Measurements from ENCODE around the gene IFT57.
"Not testable (repeated sequence)": the region's sequence is repeated elsewhere in the genome, so short reads cannot be mapped to it uniquely, and the experiment has no call there.

IFT57 gene, protein sequence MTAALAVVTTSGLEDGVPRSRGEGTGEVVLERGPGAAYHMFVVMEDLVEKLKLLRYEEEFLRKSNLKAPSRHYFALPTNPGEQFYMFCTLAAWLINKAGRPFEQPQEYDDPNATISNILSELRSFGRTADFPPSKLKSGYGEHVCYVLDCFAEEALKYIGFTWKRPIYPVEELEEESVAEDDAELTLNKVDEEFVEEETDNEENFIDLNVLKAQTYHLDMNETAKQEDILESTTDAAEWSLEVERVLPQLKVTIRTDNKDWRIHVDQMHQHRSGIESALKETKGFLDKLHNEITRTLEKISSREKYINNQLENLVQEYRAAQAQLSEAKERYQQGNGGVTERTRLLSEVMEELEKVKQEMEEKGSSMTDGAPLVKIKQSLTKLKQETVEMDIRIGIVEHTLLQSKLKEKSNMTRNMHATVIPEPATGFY

DNA sequence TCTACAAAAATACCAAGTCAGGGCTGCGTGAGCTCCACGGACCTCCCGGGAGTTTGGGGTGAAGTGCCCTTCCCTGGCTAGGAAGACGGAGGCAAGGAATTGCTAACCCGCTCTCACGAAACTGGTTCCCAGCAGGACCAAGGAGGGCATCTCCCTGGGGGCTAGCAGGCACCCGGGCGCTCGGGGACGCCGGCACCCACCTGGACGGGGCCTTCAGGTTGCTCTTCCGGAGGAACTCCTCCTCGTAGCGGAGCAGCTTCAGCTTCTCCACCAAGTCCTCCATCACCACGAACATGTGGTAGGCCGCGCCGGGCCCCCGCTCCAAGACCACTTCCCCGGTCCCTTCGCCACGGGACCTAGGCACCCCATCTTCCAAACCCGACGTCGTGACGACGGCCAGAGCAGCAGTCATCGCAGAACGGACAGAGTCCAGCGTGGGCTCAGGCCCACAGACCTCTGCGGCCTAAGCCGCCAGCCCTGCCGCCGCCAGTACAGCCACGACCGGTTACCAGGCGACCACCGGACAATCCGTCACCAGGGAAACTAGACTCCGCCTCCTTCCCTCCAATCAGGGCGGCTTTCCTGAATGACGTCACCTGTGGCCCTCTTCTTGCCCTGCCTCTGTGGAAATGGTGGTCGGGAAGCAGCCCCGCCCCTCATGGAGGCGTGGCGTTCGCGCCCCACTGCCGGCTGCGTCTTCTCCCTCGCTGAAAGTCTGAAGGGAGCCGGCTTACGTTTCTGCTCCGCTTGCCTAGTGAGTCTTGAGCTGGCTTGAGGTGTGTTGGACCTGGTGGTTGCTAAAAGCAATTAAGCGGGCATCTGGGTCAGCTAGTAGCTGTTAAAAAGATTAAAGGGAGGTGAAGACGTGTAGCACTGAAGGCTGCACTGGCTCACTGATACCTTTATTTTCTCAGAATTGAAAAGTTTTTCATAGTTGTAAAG lies at the start of gene IFT57:
TSS of gene IFT57 (minus strand) at position 514 of the 942 bp plus-strand sequence. CDS start at position 412, 102 bp downstream.
- peak; percentile 96 for DNase-seq

GRCh38 chr3:108271626-108272025 lies 49.4 kb upstream of the IFT57 start:
- no peak for DNase-seq

- not testable (repeated sequence) for DNase-seq
These were observed 46.0 kb upstream of the IFT57 start for GRCh38 chr3:108268235-108268634.

GRCh38 chr3:108264534-108265298 lies 42.5 kb upstream of the IFT57 start:
- DNase-seq: not testable (repeated sequence)

DNA sequence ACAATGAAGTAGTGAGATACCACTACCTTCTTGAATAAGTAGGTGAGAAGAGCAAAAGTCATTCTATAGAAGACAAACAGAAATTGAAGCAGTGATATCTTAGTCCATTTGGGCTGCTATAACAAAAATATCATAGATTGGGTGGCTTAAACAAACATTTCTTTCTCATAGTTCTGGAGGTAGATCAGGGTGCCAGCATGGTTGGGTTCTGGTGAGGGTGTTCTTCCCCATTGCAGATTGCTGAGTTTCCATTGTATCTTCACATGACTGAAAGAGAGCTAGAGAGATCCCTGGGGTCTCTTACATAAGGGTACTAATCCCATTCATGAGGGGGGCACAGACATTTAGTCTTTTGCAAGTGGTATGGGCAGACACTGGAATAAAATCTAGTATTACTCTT lies 32.9 kb upstream of the IFT57 start:
- no peak for DNase-seq

- DNase-seq: no peak
These were observed 29.6 kb upstream of the IFT57 start for GRCh38 chr3:108251844-108252243.

GRCh38 chr3:108251265-108251664 lies 29.0 kb upstream of the IFT57 start:
- no peak for DNase-seq

DNA sequence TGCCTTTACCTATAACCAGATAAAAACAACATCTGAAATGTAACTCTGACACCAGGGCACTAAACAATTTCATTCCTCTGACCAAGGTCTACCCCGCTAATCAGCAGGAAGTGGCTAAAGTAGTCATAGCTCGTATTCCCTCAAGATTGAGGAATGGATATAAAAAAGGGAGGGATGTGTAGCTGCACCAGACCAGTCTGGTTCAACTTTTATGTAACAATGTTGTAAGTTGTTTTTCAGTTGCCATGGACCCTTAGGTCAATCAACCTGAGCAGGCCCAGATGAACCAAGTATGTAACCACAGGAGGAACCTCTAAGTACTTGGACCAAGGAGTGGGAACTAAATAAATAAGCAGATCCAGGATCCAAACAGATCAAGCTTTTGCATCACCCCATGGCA lies 28.4 kb upstream of the IFT57 start:
- DNase-seq: no peak

- DNase-seq: no peak
These were observed 21.0 kb upstream of the IFT57 start for GRCh38 chr3:108243243-108243642.

- DNase-seq: no peak
These were observed 20.6 kb upstream of the IFT57 start for GRCh38 chr3:108242776-108243175.

- DNase-seq: no peak
These were observed 19.5 kb upstream of the IFT57 start for GRCh38 chr3:108241721-108242120.

DNA sequence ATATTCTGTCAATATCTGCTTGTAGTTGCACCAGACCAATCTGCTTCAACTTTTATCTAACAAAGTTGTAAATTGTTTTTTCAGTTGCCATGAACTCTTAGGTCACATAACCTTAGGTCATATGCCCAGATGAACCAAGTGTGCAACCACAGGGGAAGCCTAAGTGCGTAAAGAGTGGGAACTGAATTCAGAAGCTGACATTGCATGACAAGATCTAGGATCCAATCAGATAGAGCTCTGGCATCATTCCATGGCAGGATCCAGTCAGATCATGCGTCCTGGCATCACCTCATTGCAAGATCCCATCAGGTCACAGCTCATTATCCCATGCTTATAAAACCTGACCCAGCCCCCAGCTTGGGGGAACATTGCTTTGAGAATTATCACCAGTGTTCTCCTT lies 18.9 kb upstream of the IFT57 start:
- DNase-seq: no peak

DNA sequence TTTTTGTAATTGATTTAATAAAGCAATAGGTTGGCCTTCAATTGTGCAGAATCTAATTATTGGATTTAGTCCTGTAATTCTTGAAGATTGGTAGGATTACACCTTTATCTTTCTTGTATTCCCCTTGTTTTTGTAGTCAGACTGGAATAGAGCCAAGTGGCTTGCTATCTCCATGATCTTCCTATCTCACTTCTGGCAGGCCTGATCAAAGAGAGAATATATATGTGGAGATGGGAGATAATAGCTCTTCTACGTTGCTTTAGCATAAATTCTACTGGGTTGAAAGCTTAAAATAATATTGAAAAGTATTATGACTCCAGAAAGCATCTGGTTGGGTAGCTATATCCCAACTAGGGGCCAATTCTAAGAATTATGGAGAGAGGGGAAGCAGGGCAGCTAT lies 16.9 kb upstream of the IFT57 start:
- DNase-seq: no peak

DNA sequence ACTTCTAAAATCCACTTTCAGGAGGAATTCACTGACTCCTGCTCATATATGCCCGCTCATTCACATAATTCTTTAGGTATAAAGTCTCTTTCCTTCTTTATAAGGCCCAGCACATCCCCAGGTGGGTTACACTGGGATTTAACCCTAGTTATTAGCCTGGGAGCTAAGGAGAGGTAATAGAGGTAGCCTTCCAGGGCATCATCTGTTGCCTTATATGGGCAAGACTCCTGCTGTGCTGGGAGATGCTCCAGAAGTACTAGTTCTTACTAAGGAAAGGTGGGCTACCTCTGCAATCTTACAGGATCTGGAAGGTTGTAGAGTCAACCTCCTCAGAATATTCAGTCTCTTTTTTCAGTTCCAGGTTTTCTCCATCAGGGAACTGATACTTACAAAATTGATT lies 13.1 kb upstream of the IFT57 start:
- no peak for DNase-seq

DNA sequence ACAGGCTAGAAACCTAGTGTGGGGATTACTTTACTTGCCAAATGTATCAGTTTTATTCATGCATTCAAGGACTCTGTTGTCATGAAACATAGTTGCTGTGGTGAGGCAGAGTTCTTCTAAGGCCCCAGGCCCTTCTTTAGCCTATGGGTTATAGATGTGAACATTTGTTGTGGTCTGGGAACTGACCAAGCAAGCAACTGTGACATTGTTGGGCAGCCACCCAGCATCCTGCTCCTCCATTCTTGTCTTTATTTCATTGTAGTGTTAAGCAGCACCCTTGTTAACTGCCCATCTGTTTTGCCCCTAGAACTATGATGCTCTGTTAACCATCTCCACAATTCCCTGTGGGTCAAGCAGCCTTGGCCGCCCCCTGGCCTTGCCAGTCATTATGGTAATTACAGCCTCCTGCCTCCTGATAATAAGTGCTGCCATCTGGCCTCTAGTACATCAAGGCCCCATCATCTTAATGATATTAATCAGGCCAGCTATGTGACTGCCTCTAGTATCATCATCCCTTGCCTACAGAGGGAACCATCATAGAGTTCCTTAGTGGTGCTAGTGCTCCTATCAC lies 12.2 kb upstream of the IFT57 start:
- no peak for DNase-seq

DNA sequence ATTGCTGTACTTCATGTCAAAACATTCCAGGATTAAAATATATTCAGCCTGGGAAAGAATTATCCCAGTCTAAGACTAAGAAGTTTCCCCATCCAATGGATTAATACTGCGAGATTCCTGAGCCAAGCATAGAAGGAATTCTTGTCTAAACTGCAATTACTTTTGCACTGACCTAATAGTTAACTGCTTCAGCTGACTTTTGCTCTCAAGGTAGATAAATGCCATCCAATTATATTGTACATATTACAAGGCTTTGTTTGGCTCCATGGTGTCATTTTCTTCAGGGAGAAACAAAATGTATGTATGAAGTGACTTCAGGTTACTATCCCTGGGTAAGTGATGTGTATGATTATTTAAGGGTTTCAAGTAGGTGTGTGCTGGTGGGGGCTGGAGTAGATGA lies 6.1 kb upstream of the IFT57 start:
- DNase-seq: no peak

DNA sequence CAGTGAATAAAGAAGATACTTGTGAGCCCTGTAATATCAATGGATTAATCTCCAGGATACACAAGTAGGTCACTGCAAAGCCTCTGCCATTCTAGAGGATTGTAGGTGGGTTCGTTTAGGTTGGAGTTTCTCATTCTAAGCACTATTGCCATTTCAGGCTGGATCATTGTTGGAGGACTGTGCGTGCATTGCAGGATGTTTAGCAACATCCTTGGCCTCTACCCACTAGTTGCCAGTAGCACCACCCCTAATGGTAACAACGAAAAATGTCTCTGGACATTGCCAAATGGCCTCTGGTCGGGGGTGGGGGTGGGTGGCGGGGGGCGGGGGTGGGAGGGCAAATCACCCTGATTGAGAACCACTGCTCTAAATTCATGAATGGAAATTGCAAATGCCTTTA lies 4.9 kb upstream of the IFT57 start:
- DNase-seq: no peak

- no peak for DNase-seq
These were observed 3.0 kb upstream of the IFT57 start for GRCh38 chr3:108225221-108225620.

DNA sequence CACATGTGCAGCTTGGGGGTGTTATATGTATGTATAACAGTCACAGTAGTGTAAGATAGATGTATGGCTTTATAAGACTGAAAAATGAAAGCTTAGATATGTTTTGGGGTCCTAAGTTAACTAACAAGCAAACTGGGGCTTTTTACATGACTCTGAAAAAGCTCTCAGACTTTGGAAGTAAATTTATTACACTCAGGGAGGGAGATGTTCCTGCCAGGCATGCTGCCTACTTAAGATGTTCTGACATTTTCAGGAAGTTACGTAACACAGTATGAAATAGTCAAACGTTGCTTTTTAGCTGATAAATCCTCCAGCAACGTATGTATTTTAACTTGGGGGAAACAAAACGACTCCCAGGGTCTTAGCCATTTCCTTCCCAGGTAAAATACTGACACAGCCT lies 1.7 kb upstream of the IFT57 start:
- no peak for DNase-seq

DNA sequence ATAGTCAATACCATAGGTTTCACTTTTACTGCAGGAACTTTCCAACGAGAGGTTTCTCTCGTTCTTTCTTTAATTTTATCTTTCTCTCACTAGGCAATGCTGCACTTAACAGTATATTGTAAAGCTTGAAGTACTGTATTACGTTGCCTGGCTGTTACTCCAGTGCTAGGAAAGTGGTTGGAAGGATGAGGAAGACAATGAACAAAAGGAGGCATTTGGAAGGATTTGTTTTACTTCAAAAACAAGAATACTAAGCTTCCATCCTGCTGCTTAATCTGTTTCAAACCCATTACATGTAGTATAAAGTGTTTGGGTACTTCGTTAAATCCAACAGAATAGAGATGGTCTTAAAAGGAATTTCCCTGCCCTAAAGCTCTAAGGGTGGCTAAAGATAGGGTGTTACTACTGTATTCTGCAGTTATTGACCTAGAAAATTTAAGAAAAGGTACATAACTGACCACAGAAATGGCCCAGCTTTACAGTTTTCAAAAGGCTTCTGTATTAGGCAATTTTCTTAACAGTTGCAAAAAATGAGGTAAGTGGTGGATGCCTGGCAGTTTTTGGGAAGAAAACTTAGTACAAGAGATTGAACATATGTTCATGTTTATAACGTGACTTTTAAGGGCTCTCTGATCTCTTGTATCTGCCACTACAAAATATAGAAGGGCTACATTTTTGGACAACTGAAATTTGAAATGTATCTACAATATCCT lies 785 bp upstream of the IFT57 start:
- no peak for DNase-seq

GRCh38 chr3:108221393-108221792 lies 831 bp downstream of the IFT57 start:
- DNase-seq: no peak

DNA sequence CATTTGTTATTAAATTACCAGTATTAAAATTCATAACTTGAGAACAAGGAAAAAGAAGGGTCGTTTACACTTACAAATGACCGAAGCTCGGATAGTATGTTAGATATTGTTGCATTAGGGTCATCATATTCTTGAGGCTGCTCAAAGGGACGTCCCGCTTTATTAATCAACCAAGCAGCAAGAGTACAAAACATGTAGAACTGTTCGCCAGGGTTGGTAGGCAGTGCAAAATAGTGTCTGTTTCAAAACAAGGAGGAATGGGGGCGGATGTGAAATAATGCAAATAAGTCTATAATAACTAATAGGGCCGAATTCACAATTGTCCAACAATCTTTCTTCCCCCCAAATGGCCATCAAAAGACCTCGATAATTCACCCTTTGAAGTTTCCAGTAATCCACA lies 2.9 kb downstream of the IFT57 start:
- DNase-seq: no peak
